UCSD-AML1 (cell line): Measurements from ENCODE around the gene ACD.

Source experiments
- DNase-seq: peaks from one replicate; lab custom pipeline; 2025; ENCODE audit not compliant: unreplicated experiment; lab: John Stamatoyannopoulos, UW

The ACD gene

GRCh38 chr16:67662653-67663010 is 2.6 kb upstream of the ACD start:
- no peak for DNase-seq

- DNase-seq, result no peak
Observed at GRCh38 chr16:67661886-67662652, 2.0 kb upstream of the ACD start.

- no peak for DNase-seq
Observed at GRCh38 chr16:67661101-67661761, 1.2 kb upstream of the ACD start.

- DNase-seq, result peak; percentile 95
Observed at GRCh38 chr16:67660564-67661028, 536 bp upstream of the ACD start, which contains the start of gene PARD6A. Gene PARD6A (plus strand): TSS chr16:67660960. CDS start chr16:67661039, 79 bp downstream.

GRCh38 chr16:67658849-67659674 is 998 bp downstream of the ACD start:
- no peak for DNase-seq

- DNase-seq, result no peak
Observed at GRCh38 chr16:67657751-67658518, 2.1 kb downstream of the ACD start.

- no peak for DNase-seq
Observed at GRCh38 chr16:67657017-67657608, 2.9 kb downstream of the ACD start.

- DNase-seq, result no peak
Observed at GRCh38 chr16:67656344-67657016, 3.6 kb downstream of the ACD start.

- DNase-seq, result no peak
Observed at GRCh38 chr16:67655363-67655762, 4.7 kb downstream of the ACD start.

- DNase-seq, result no peak
Observed at GRCh38 chr16:67654403-67654911, 5.6 kb downstream of the ACD start.

GRCh38 chr16:67653789-67654402 is 6.2 kb downstream of the ACD start:
- no peak for DNase-seq

- no peak for DNase-seq
Observed at GRCh38 chr16:67653128-67653788, 6.8 kb downstream of the ACD start.

- no peak for DNase-seq
Observed at GRCh38 chr16:67652578-67653127, 7.4 kb downstream of the ACD start.

GRCh38 chr16:67651847-67652246 is 8.2 kb downstream of the ACD start:
- DNase-seq, result no peak

- no peak for DNase-seq
Observed at GRCh38 chr16:67651039-67651438, 9.0 kb downstream of the ACD start.

GRCh38 chr16:67650023-67650422 is 10.0 kb downstream of the ACD start:
- no peak for DNase-seq

- DNase-seq, result no peak
Observed at GRCh38 chr16:67649494-67649931, 10.5 kb downstream of the ACD start.

GRCh38 chr16:67648764-67649407 is 11.2 kb downstream of the ACD start:
- no peak for DNase-seq
